NCI-H524 (cell line): Measurements from ENCODE around the gene DYRK3.

Experiments
- DNase-seq, 2 experiments: peaks; one replicate each; lab custom pipeline; 2025; lab: John Stamatoyannopoulos, UW

The DYRK3 gene

GRCh38 chr1:206684003-206684402 is 48.7 kb downstream of the DYRK3 start:
- DNase-seq: no peak

- peak; percentile 13 to 55 for DNase-seq
Observed at GRCh38 chr1:206684478-206685333, 49.4 kb downstream of the DYRK3 start, which contains the start of gene MAPKAPK2. MAPKAPK2 (plus strand) TSS chr1:206684905; CDS start chr1:206685230, 325 bp downstream.

GRCh38 chr1:206685334-206685768 is 50.0 kb downstream of the DYRK3 start:
- DNase-seq: peak in 1 of 2 experiments; percentile 9

GRCh38 chr1:206685769-206686477 is 50.6 kb downstream of the DYRK3 start:
- DNase-seq: peak in 1 of 2 experiments; percentile 33

GRCh38 chr1:206686478-206687249 is 51.3 kb downstream of the DYRK3 start:
- peak; percentile 64 to 79 for DNase-seq

- no peak for DNase-seq
Observed at GRCh38 chr1:206687251-206687914, 52.0 kb downstream of the DYRK3 start.

GRCh38 chr1:206687915-206688442 is 52.6 kb downstream of the DYRK3 start:
- peak in 1 of 2 experiments; percentile 22 for DNase-seq

- DNase-seq: peak in 1 of 2 experiments; percentile 13
Observed at GRCh38 chr1:206690516-206690915, 55.2 kb downstream of the DYRK3 start.

- no peak for DNase-seq
Observed at GRCh38 chr1:206691604-206692003, 56.3 kb downstream of the DYRK3 start.

- DNase-seq: no peak
Observed at GRCh38 chr1:206693029-206693428, 57.7 kb downstream of the DYRK3 start.

GRCh38 chr1:206693592-206693991 is 58.3 kb downstream of the DYRK3 start:
- no peak for DNase-seq

GRCh38 chr1:206694171-206695124 is 59.1 kb downstream of the DYRK3 start:
- no peak for DNase-seq

- DNase-seq: no peak
Observed at GRCh38 chr1:206695733-206696132, 60.4 kb downstream of the DYRK3 start.

- DNase-seq: no peak
Observed at GRCh38 chr1:206696812-206697585, 61.7 kb downstream of the DYRK3 start.

GRCh38 chr1:206698011-206698410 is 62.7 kb downstream of the DYRK3 start:
- DNase-seq: peak; percentile 29 to 49
